HAP-1 (cell line): ENCODE measurements around the gene HEXA.
A peak's percentile ranks its signal among the peaks of the same experiment; 100 is the strongest.

Experiments
- DNase-seq, 2 experiments: peaks; one replicate each; pipeline ENCODE4 v3.0.0-alpha.2; 2016 to 2020; ENCODE audit warnings: low spot score in 2 of 2
- H3K27me3 ChIP-seq: fragments of 250-450 bp; sonication (Bioruptor Pico); 2 replicates; pipeline ENCODE4 v1.5.1; 2020; ENCODE audit warnings: low read depth, mild to moderate bottlenecking, moderate library complexity
- H3K36me3 ChIP-seq: fragments of 250-450 bp; sonication (Bioruptor Pico); replicated peaks from 2 replicates; pipeline ENCODE4 v1.5.1; 2020; ENCODE audit warnings: mild to moderate bottlenecking
- H3K4me1 ChIP-seq: fragments of 250-450 bp; sonication (Bioruptor Pico); 2 replicates; pipeline ENCODE4 v1.5.1; 2020; ENCODE audit warnings: mild to moderate bottlenecking
- H3K4me3 ChIP-seq: fragments of 250-450 bp; sonication (Bioruptor Pico); 2 replicates; pipeline ENCODE4 v1.5.1; 2020; ENCODE audit warnings: mild to moderate bottlenecking, moderate library complexity
- H3K9me3 ChIP-seq: fragments of 250-450 bp; sonication (Bioruptor Pico); 2 replicates; pipeline ENCODE4 v1.5.1; 2020; ENCODE audit warnings: mild to moderate bottlenecking, moderate library complexity
- in situ Hi-C: fragments of 300-500 bp; cut with MboI; formaldehyde crosslinking; loops from 3 replicates; pipeline ENCODE4 v1.14.3; 2020; ENCODE audit warnings: low sequenced_read_pairs, inconsistent platforms, mixed read lengths

The HEXA gene

DNA sequence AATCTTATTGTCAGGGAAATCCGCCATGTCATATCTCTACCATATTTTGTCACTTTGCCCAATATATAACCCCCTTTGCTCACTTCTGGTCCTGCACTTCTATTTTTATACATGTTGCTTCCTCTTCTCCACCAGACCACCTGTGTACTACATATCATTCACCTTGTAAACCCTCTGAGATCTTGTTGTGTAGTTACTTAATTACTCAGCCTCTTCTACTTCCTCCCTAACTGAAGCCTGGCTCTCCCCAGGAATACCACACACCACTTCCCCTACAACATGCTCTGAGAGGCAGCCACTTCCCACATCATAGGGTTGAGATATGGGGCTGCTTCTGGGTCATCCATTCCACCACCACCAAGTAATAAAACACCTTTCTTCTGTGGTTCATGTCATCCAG, 10.0 kb downstream of the HEXA start:
- in situ Hi-C loops: no loop called here
- H3K36me3 ChIP-seq: no peaks in the 10 kb centered on the region; the same call in 1 of the 2 replicates
- H3K27me3 ChIP-seq: no peaks in the 10 kb centered on the region
- H3K9me3 ChIP-seq: no peaks in the 10 kb centered on the region
- H3K4me3 ChIP-seq: no peak overlapping the region
- H3K4me1 ChIP-seq: no peaks in the 10 kb centered on the region
- no peak for DNase-seq

DNA sequence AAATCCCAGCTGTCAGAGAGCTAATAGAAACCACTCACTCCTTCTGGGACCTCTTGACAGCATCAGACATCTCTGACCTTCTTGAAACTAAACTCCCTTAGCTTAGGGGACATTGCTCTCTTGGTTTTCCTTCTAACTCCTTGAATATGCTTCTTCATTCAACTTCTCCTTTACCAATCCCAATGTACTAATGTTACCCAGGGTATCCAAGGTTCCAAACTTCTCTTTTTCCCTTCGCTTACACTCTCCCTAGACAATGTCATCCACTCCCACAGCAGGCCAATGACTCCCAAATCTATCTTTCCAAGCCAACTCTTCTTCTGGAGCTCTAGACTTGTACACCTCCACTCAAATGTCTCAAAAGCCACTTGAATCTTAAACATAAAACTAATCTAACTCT, 14.6 kb downstream of the HEXA start:
- Histone ChIP-seq H3K27me3 (no peaks in the 10 kb centered on the region), H3K4me3 (no peak overlapping the region), H3K9me3 (no peaks in the 10 kb centered on the region), H3K4me1 (no peaks in the 10 kb centered on the region), H3K36me3 (peaks cover 6% of the 10 kb centered on the region)
- in situ Hi-C loops: no loop called here
- no peak for DNase-seq

DNA sequence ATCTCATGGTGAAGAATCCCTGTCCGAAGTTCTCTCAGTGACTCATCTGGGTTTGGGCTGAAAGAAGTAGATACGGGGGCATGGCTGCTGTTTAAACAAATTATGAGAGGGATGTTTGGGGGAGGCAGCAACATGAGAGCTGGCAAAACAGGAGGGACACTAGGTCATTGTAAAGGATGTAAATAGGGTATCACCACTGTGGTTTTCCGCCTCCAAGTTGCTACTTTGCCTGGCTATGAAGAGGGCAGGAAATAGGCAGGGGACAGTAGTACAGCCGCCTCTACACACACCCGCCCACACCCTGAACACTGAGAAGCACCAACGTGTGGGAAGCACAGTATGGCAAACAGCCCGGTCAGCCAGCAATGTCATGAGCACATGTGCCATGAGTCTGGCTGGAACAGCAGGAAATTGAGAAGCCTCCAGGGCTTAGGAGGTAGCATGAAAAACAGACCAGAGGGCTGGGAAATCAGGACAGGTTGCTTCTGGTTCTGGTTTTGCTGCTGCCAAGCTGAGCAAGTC, 17.1 kb downstream of the HEXA start:
- in situ Hi-C loops: no loop called here
- Histone ChIP-seq H3K27me3 (no peaks in the 10 kb centered on the region), H3K36me3 (peaks cover 23% of the 10 kb centered on the region), H3K4me1 (no peaks in the 10 kb centered on the region), H3K9me3 (no peaks in the 10 kb centered on the region), H3K4me3 (no peak overlapping the region)
- DNase-seq: no peak

DNA sequence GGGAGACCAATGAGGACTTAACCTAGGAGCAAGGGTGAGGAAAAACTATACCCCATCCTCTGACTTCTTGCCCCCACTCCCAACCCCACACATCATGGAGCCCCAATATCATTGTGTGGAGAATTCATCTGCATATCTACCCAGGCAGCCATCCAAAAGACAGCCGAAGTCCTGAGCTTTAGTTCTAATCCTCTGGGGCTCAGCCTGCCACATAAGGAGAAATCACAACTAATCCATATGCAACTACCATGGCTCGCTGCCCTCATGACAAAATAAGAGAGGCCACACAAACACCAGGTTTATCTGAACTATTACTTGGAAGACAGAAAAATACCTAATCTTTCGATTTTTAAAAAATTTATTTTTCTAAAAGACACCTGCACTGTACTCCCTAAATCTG, 17.7 kb downstream of the HEXA start:
- no peak for DNase-seq
- Histone ChIP-seq H3K27me3 (no peaks in the 10 kb centered on the region), H3K36me3 (peaks cover 27% of the 10 kb centered on the region), H3K4me3 (no peak overlapping the region), H3K4me1 (no peaks in the 10 kb centered on the region), H3K9me3 (no peaks in the 10 kb centered on the region)
- in situ Hi-C loops: no loop called here

DNA sequence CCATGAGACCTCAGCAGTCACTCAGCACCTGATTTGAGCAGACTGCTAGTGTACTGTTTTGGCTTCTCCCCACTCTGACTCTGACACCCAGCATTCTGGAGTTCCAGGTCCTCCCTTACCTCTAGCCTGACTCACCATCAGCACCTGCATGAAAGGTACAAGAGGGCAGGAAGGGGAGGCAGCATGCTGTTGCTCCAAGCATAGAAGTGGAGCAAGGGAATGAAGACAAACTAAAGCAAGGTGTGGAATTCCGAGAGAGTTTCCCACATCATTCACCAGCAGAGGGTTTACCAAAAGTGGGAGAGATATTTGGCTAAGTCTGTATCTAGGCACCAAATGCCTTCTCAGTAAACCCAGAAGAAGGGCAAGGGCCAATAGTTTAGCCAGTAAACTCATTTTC, 21.3 kb downstream of the HEXA start:
- no peak for DNase-seq
- Histone ChIP-seq H3K4me1 (no peaks in the 10 kb centered on the region), H3K27me3 (no peaks in the 10 kb centered on the region), H3K4me3 (no peak overlapping the region), H3K9me3 (no peaks in the 10 kb centered on the region), H3K36me3 (peaks cover 59% of the 10 kb centered on the region)
- in situ Hi-C loops: no loop called here

DNA sequence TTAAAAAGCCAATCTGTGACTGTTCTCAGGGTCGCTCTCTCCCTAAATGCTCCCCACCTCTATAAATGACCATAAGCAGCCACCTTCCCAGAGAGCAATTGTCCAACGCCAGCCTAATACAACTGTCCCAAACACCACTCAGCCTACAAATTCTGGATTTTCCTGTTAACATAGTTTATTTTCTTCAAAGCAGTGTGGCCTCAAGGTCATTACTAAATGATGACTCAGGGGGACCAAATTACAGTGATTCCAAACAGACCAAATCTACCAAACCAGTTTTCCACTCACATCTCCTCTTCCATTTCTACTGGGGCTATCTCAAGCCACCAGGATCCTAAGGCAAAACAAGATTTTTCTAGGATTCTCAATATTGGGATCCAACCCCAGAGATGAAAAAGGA, 22.5 kb downstream of the HEXA start:
- H3K4me3 ChIP-seq: no peak overlapping the region
- H3K27me3 ChIP-seq: no peaks in the 10 kb centered on the region
- no peaks in the 10 kb centered on the region for H3K9me3 ChIP-seq
- in situ Hi-C loops: no loop called here
- no peak for DNase-seq
- H3K4me1 ChIP-seq: no peaks in the 10 kb centered on the region
- H3K36me3 ChIP-seq: peaks cover 61% of the 10 kb centered on the region

DNA sequence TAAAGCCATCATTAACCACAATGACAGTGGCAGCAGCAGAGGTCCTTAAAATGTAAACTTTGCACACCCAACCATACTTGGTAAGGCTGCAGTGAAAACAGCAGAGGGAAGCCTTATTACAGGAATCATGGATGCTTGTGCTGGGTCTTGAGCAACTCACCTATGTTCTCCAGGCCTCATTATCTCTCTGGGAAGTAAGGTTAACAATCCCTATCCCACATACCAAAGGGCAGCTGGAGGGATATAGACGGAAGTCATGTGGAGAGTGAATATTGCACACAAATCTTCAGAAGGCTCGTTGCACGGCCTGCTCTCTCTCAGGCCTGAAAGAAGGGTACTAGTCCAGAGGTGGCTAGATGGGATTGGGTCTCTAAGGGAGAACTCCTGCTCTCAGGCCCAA, 30.0 kb downstream of the HEXA start:
- Histone ChIP-seq H3K36me3 (peaks cover 44% of the 10 kb centered on the region), H3K4me3 (no peak overlapping the region), H3K4me1 (no peaks in the 10 kb centered on the region), H3K9me3 (no peaks in the 10 kb centered on the region), H3K27me3 (no peaks in the 10 kb centered on the region)
- DNase-seq: no peak
- in situ Hi-C loops: no loop called here

DNA sequence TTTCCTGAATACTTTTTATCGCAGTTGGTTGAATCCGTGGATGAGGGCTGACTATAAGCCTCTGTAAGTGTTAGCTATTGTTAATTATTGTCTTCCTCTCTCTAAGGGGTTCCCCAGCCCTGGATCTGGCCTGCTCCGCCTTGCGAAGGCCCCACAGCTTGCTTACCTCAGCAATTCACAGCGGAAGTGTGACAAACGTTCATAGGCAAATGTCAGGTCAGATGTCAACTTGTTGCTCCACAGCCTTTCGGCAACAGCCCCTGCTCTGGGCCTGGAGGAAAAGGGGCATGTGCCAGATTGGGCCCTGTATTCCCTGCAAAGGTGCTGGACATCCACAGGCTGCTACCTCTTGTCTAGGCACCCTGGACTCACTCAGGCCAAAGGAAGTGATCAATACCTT, 30.5 kb downstream of the HEXA start:
- in situ Hi-C loops: no loop called here
- Histone ChIP-seq H3K36me3 (peaks cover 39% of the 10 kb centered on the region), H3K4me3 (no peak overlapping the region), H3K27me3 (no peaks in the 10 kb centered on the region), H3K9me3 (no peaks in the 10 kb centered on the region), H3K4me1 (no peaks in the 10 kb centered on the region)
- no peak for DNase-seq

DNA sequence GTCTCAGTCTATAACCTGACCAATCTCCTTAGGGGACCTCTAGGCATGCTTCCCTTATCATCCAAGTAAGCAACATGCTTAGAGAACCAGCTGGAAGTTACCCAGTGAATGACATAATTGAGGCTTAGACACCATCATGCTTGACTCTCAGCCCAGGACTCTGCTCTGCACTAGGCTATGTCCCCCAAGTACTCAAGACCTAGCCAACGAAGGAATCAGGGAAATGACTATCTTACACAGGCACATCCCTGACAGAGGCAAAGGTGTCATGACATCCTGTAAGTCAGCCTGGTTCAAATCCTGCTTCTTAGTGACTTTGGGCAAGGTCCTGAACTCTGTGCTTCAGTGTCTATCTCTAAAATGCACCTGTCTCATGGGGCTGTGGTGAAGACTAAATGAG, 31.2 kb downstream of the HEXA start:
- DNase-seq: no peak
- Histone ChIP-seq H3K36me3 (peaks cover 33% of the 10 kb centered on the region), H3K4me1 (no peaks in the 10 kb centered on the region), H3K9me3 (no peaks in the 10 kb centered on the region), H3K27me3 (no peaks in the 10 kb centered on the region), H3K4me3 (no peak overlapping the region)
- in situ Hi-C loops: no loop called here

DNA sequence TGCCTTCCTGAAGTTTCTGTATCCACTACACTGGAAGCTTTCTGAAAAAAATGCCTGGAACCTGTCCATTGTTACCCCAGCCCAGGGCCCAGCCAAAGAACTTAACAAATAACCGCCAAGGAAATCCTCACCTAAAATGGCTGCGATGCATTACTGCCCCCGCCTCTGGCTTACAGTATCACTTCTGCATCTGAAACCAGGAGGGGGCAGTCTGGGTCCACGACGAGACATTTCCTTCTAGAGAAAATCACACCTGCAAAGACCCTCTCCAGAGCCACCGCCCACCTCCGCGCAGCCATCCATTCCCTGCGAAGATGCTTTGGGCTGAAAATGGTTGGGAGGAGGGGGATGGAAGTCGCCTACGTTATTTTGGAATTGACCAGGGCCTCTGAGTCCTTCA, 33.4 kb downstream of the HEXA start:
- DNase-seq: peak; percentile 28 to 72
- no peak overlapping the region for H3K4me3 ChIP-seq
- no peaks in the 10 kb centered on the region for H3K27me3 ChIP-seq
- in situ Hi-C loops: no loop called here
- no peaks in the 10 kb centered on the region for H3K9me3 ChIP-seq
- no peaks in the 10 kb centered on the region for H3K4me1 ChIP-seq
- peaks cover 27% of the 10 kb centered on the region for H3K36me3 ChIP-seq

DNA sequence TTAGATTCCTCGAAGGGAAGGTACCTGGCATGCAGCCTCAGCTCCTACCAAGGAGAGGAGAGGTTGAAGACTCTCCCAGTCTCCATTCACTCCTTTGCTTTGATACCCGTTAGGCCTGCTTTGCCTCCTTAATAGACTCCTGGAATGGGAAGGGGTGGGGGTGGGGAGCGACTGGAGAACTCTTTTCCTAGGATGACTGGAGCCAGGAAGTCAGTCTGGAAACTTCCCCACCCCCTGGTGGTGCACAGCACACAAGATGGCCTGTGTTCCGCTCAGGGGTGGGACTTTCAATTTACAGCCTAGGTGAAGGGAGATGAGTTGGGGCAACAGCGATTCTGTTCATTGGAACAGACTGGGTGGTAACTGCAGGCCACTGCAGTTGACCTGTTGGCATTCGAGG, 34.5 kb downstream of the HEXA start:
- Histone ChIP-seq H3K36me3 (peaks cover 20% of the 10 kb centered on the region), H3K9me3 (no peaks in the 10 kb centered on the region), H3K4me1 (no peaks in the 10 kb centered on the region), H3K4me3 (no peak overlapping the region), H3K27me3 (no peaks in the 10 kb centered on the region)
- DNase-seq: peak; percentile 47 to 75
- in situ Hi-C loops: no loop called here

DNA sequence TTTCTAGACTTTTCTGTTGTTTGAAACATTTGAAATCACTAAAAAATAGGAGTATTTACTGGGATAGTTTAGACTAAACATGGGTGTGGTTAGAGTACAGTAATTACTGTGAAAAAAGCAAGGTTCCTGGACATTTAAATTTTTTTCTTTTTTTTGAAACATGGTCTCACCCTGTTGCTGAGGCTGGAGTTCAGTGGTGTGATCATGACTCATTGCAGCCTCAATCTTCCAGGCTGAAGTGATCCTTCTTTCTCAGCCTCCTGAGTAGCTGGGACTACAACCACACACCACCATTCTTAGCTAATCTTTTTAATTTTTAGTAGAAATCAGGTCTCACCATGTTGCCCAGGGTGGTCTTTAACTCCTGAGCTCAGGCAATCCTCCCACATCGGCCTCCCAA, 35.4 kb downstream of the HEXA start:
- in situ Hi-C loops: no loop called here
- DNase-seq: no peak

DNA sequence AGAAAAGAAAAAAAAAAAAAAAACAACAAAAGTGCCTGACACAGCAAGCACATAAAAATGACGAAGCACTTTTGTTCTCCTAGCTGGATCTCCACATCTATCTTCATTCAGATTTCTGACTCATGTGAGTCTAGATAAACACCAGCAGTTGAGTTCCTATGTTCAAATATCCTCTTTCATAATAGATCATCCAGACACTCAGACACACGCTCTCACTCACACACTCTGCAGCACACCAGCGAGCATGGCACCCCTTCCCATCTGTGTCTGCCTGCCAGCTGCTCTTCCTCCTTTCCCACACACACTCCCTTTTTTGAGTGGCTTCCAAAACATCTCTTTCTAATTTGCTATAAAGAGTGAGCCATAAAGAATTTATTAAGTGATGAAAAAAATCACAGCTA, 36.0 kb downstream of the HEXA start:
- Histone ChIP-seq H3K4me3 (no peak overlapping the region), H3K9me3 (0 out of 2 replicates have a peak, but pooled peaks cover under 1% of the 10 kb centered on the region), H3K4me1 (no peaks in the 10 kb centered on the region), H3K36me3 (peaks cover 8% of the 10 kb centered on the region; the same call in 1 of the 2 replicates), H3K27me3 (no peaks in the 10 kb centered on the region)
- in situ Hi-C loops: no loop called here
- no peak for DNase-seq

More for the DNA sequence above, 35.4 kb downstream of the HEXA start:
- Histone ChIP-seq H3K27me3 (no peaks in the 10 kb centered on the region), H3K9me3 (no peaks in the 10 kb centered on the region), H3K4me1 (no peaks in the 10 kb centered on the region), H3K36me3 (peaks cover 10% of the 10 kb centered on the region), H3K4me3 (no peak overlapping the region)

DNA sequence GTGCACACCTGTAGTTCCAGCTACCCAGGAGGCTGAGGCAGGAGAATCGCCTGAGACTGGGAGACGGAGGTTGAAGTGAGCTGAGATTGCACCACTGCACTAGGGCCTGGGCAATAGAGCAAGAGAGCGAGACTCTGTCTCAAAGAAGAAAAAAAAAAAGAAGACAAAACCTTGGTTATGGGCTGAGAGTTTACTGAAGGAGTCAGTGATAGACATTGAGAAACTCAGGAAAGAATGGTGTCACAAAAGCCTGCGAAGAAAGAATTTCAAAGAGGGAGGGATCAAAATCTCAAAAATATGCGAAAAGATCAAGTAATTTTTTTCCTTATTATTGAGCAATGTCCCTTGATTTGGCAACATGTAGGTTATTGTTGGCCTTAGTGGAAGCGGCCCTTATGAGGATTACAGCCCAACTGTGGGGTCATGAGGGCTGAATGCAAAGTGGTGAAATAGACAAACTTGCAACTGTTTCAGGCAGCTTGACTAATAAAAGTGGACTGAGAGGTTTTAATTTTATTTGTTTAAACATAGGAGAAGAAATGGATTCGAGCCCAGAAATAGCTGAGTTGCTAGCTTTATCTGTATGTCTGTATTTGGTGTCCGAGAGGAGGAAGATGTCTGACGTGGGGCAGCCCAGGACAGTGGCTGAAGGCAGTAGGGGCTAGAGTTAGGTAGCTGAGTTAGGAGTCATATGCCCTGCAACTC, 37.0 kb downstream of the HEXA start:
- Histone ChIP-seq H3K9me3 (peaks cover 2% of the 10 kb centered on the region; the same call in 1 of the 2 replicates), H3K27me3 (no peaks in the 10 kb centered on the region), H3K36me3 (0 out of 2 replicates have a peak, but pooled peaks cover 3% of the 10 kb centered on the region), H3K4me3 (no peak overlapping the region), H3K4me1 (no peaks in the 10 kb centered on the region)
- DNase-seq: no peak
- in situ Hi-C loops: no loop called here

DNA sequence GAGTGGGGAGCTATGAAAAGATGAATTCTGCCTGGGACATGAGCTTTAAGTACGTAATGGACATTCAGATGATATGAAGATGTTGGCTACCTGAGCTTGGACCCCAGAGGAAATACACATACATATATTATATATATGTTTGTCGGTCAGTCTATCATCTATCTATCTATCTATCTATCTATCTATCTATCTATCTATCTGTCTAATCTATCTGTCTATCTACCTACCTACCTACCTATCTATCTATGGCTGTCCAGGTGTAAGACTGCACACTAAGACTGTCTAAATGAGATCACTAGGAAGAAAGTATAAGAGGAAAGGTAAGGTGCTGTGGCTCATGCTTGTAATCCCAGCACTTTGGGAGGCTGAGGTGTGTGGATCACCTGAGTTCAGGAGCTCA, 37.7 kb downstream of the HEXA start:
- H3K36me3 ChIP-seq: no peaks in the 10 kb centered on the region
- no peak for DNase-seq
- H3K27me3 ChIP-seq: no peaks in the 10 kb centered on the region
- H3K4me3 ChIP-seq: no peak overlapping the region
- no peaks in the 10 kb centered on the region for H3K4me1 ChIP-seq
- peaks cover 2% of the 10 kb centered on the region; the same call in 1 of the 2 replicates for H3K9me3 ChIP-seq
- in situ Hi-C loops: no loop called here
